Neutrophil (primary cell): ENCODE data around the gene TEAD1.

Experiments used
- H3K27ac ChIP-seq: fragments of 200-600 bp; sonication (generic); 2 replicates; pipeline ENCODE4 v1.5.1; 2016; ENCODE audit warnings: mild to moderate bottlenecking, moderate library complexity
- H3K27me3 ChIP-seq: fragments of 200-600 bp; sonication (generic); 2 replicates; pipeline ENCODE4 v1.6.0; 2016; ENCODE audit warnings: mild to moderate bottlenecking
- H3K36me3 ChIP-seq: fragments of 200-600 bp; sonication (generic); 2 replicates; pipeline ENCODE4 v1.5.1; 2017
- H3K4me1 ChIP-seq, 2 experiments: fragments of 200-600 bp in 1 of 2; sonication (generic) in 1 of 2; 1 replicate in 1 of 2; 2 replicates in 1 of 2; pipeline versions ENCODE4 v1.5.1 to v1.6.1; 2013 to 2016; ENCODE audit warnings: low read depth in 1 of 2, low read length in 1 of 2, mild to moderate bottlenecking in 1 of 2, moderate library complexity in 1 of 2; ENCODE audit not compliant: control insufficient read depth in 1 of 2, insufficient read depth in 1 of 2
- H3K4me3 ChIP-seq, 2 experiments: fragments of 200-600 bp in 1 of 2; sonication (generic) in 1 of 2; 1 replicate in 1 of 2; 2 replicates in 1 of 2; pipeline ENCODE4 v1.5.1; 2013 to 2016; ENCODE audit warnings: low read depth in 1 of 2, low read length in 1 of 2, mild to moderate bottlenecking in 1 of 2, moderate library complexity in 1 of 2
- H3K9me3 ChIP-seq: fragments of 200-600 bp; sonication (generic); 2 replicates; pipeline ENCODE4 v1.5.1; 2016
- CTCF ChIP-seq: fragments of 200-600 bp; sonication (generic); IDR thresholded peaks from 2 replicates; pipeline ENCODE4 v1.5.1; 2016; ENCODE audit warnings: antibody characterized with exemption

TEAD1 gene

GRCh38 chr11:12793506-12793905 lies 119.3 kb downstream of the TEAD1 start:
- Histone ChIP-seq H3K27me3 (peaks cover 4% of the 10 kb centered on the region), H3K4me1 (no peaks in the 10 kb centered on the region), H3K4me3 (no peak overlapping the region), H3K9me3 (no peaks in the 10 kb centered on the region), H3K27ac (no peak overlapping the region), H3K36me3 (no peaks in the 10 kb centered on the region)
- no peak for TF ChIP-seq CTCF

- no peak for TF ChIP-seq CTCF
- Histone ChIP-seq H3K4me1 (no peaks in the 10 kb centered on the region), H3K27ac (no peak overlapping the region), H3K36me3 (no peaks in the 10 kb centered on the region), H3K9me3 (no peaks in the 10 kb centered on the region), H3K4me3 (no peak overlapping the region), H3K27me3 (peaks cover 14% of the 10 kb centered on the region)
Measured at GRCh38 chr11:12794576-12795230, 120.5 kb downstream of the TEAD1 start.

DNA sequence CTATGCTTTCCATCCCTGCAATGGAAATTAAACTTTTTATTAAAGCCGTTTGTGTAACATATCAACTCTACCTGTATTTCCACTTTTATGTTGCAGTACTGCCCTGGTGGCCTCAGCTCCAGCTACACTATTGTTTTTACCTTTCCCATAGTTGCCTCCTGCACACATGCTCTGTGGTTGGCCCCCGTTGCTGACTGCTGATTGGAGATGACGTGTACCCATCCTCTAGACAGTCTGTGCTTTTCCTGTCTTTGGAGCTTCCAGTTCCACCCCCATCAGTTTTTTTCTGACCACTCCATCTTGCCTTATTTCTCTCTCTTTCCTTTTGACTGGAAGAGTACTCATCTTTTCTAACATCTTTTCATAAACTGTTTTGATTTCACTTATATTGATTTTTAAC lies 123.8 kb downstream of the TEAD1 start:
- H3K27me3 ChIP-seq: peaks cover 47% of the 10 kb centered on the region
- H3K9me3 ChIP-seq: no peaks in the 10 kb centered on the region
- no peak for TF ChIP-seq CTCF
- no peaks in the 10 kb centered on the region for H3K36me3 ChIP-seq
- H3K27ac ChIP-seq: no peak overlapping the region
- H3K4me3 ChIP-seq: no peak overlapping the region
- no peaks in the 10 kb centered on the region for H3K4me1 ChIP-seq

DNA sequence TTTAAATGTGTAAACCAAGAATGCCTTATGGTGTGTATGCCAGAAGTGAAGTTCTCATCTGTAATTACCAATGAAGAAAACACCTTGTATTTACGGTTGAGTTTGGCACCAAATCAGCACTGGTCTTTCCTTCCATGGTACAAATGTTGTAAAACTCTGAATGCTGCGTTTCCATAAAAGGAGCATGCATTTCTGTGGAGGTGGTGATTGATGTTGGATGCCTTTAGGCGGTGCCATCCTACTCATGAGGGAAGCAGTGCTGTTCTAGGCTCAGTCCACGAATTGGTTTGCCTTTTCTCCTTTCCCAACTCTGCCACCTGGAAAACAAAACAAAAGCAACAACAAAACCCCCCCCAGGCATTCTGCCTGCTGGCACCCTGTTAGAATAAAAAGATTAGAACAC lies 124.4 kb downstream of the TEAD1 start:
- H3K4me1 ChIP-seq: no peaks in the 10 kb centered on the region
- no peaks in the 10 kb centered on the region for H3K36me3 ChIP-seq
- H3K27ac ChIP-seq: no peak overlapping the region
- H3K4me3 ChIP-seq: no peak overlapping the region
- peaks cover 48% of the 10 kb centered on the region for H3K27me3 ChIP-seq
- H3K9me3 ChIP-seq: no peaks in the 10 kb centered on the region
- TF ChIP-seq CTCF: no peak

- Histone ChIP-seq H3K4me1 (no peaks in the 10 kb centered on the region), H3K4me3 (no peak overlapping the region), H3K36me3 (no peaks in the 10 kb centered on the region), H3K9me3 (no peaks in the 10 kb centered on the region), H3K27me3 (peaks cover 48% of the 10 kb centered on the region), H3K27ac (no peak overlapping the region)
- TF ChIP-seq CTCF: no peak
Measured at GRCh38 chr11:12799334-12799835, 125.2 kb downstream of the TEAD1 start.
